Keratinocyte (primary cell): Measurements from ENCODE around the gene TIMM10. TPM values are rescaled to one million over a fixed set of nuclear protein-coding genes. Genes with fewer than 3 reads are reported as not detected.

Experiments
- DNase-seq: peaks from one replicate; pipeline ENCODE4 v3.0.0-alpha.2; 2011; ENCODE audit warnings: low read depth, missing footprints, low spot score
- FAIRE-seq: peaks from 2 replicates; lab custom pipeline; 2011; peaks lifted over from hg19 to GRCh38; lab: Jason Lieb, UNC
- H2AFZ ChIP-seq: 2 replicates; pipeline ENCODE4 v1.6.0; 2012; ENCODE audit warnings: low read length, control low read depth, inconsistent platforms; ENCODE audit not compliant: control insufficient read depth
- H3K27ac ChIP-seq: 2 replicates; pipeline ENCODE4 v1.5.1; 2011; ENCODE audit warnings: low read length; ENCODE audit not compliant: control insufficient read depth, insufficient read depth
- H3K27me3 ChIP-seq: 3 replicates; pipeline ENCODE4 v1.6.0; 2011; ENCODE audit warnings: low read length; ENCODE audit not compliant: control insufficient read depth, insufficient read depth; ENCODE audit errors: extremely low read depth
- H3K36me3 ChIP-seq, 2 experiments: 2 replicates in 1 of 2; 3 replicates in 1 of 2; pipeline ENCODE4 v1.5.1; 2011; ENCODE audit warnings: low read length in 2 of 2, mild to moderate bottlenecking in 1 of 2; ENCODE audit not compliant: control insufficient read depth in 2 of 2, insufficient read depth in 2 of 2; ENCODE audit errors: extremely low read depth in 1 of 2
- H3K4me1 ChIP-seq: 3 replicates; pipeline ENCODE4 v1.5.1; 2011; ENCODE audit warnings: low read length; ENCODE audit not compliant: control insufficient read depth, insufficient read depth; ENCODE audit errors: extremely low read depth
- H3K4me2 ChIP-seq: 3 replicates; pipeline ENCODE4 v1.6.0; 2011; ENCODE audit warnings: low read depth, low read length; ENCODE audit not compliant: control insufficient read depth, insufficient read depth; ENCODE audit errors: extremely low read depth
- H3K4me3 ChIP-seq, 3 experiments: fragments of 200-600 bp in 1 of 3; sonication (generic) in 1 of 3; 2 replicates in 2 of 3; 3 replicates in 1 of 3; pipeline ENCODE4 v1.5.1; 2011 to 2016; ENCODE audit warnings: low read length in 3 of 3, mild to moderate bottlenecking in 3 of 3, control low read depth in 2 of 3, inconsistent platforms in 1 of 3, low read depth in 1 of 3, mixed read lengths in 1 of 3, mixed run types in 1 of 3, moderate library complexity in 1 of 3; ENCODE audit not compliant: control insufficient read depth in 2 of 3, insufficient read depth in 2 of 3; ENCODE audit errors: extremely low read depth in 1 of 3
- H3K79me2 ChIP-seq: 2 replicates; pipeline ENCODE4 v1.6.0; 2012; ENCODE audit warnings: low read length; ENCODE audit not compliant: control insufficient read depth, insufficient read depth
- H3K9ac ChIP-seq: 3 replicates; pipeline ENCODE4 v1.6.0; 2011; ENCODE audit warnings: low read length; ENCODE audit not compliant: control insufficient read depth, insufficient read depth; ENCODE audit errors: extremely low read depth
- H3K9me1 ChIP-seq: 3 replicates; pipeline ENCODE4 v1.6.0; 2011; ENCODE audit warnings: low read length; ENCODE audit not compliant: control insufficient read depth, insufficient read depth; ENCODE audit errors: extremely low read depth
- H3K9me3 ChIP-seq: 2 replicates; pipeline ENCODE4 v1.5.1; 2012; ENCODE audit warnings: low read depth, low read length; ENCODE audit not compliant: control insufficient read depth
- H4K20me1 ChIP-seq: 3 replicates; pipeline ENCODE4 v1.6.0; 2011; ENCODE audit warnings: low read length; ENCODE audit not compliant: control insufficient read depth, insufficient read depth; ENCODE audit errors: extremely low read depth
- EZH2 ChIP-seq: IDR thresholded peaks from one replicate; pipeline ENCODE4 v1.6.1; 2012; ENCODE audit warnings: inconsistent platforms, mild to moderate bottlenecking, low read length, moderate library complexity
- dilution Hi-C: fragments of 300-500 bp; cut with MboI; formaldehyde crosslinking; loops from one replicate; pipeline ENCODE4 v1.7.0; 2020; ENCODE audit warnings: low sequenced_read_pairs; ENCODE audit not compliant: extremely low pct_ligation_motif_present
- polyA plus RNA-seq, 5 experiments: library from polyadenylated mRNA; depleted of rRNA in 3 of 5; stranded (reverse) in 3 of 5; stranded (forward) in 1 of 5; unstranded in 1 of 5; fragments of >200 nt; gene quantifications; 1 replicate in 1 of 5; 2 replicates in 3 of 5; 3 replicates in 1 of 5; pipeline versions ENCODE4 v1.2.1 to v1.2.3, GENCODE V29; 2011 to 2012; ENCODE audit warnings: missing spikeins in 2 of 5, low read depth in 1 of 5, low replicate concordance in 1 of 5
- small RNA-seq, 3 experiments: library from RNA; depleted of rRNA; stranded (forward); fragments of <200 nt; gene quantifications; one replicate each; pipeline ENCODE3, GENCODE V24; 2012; ENCODE audit warnings: low read depth in 3 of 3, low replicate concordance in 1 of 3; ENCODE audit not compliant: insufficient read length in 3 of 3
- TF ChIP-seq, protein P1 (sequence below), 3 experiments: IDR thresholded peaks in 1 of 3; conservative IDR thresholded peaks in 1 of 3; optimal IDR thresholded peaks in 1 of 3; 2 replicates in 2 of 3; 3 replicates in 1 of 3; pipeline versions ENCODE3 to v1.5.1; 2011; ENCODE audit warnings: low read length in 3 of 3, mild to moderate bottlenecking in 3 of 3, moderate library complexity in 2 of 3, control low read depth in 1 of 3, inconsistent platforms in 1 of 3; ENCODE audit not compliant: insufficient read depth in 2 of 3; ENCODE audit errors: extremely low read depth in 1 of 3

TIMM10 gene
- polyA plus RNA-seq, 1 donor (not counting 4 experiments of a cell fraction or from before 2014, with no cell fraction given): 92.2 TPM

DNA sequence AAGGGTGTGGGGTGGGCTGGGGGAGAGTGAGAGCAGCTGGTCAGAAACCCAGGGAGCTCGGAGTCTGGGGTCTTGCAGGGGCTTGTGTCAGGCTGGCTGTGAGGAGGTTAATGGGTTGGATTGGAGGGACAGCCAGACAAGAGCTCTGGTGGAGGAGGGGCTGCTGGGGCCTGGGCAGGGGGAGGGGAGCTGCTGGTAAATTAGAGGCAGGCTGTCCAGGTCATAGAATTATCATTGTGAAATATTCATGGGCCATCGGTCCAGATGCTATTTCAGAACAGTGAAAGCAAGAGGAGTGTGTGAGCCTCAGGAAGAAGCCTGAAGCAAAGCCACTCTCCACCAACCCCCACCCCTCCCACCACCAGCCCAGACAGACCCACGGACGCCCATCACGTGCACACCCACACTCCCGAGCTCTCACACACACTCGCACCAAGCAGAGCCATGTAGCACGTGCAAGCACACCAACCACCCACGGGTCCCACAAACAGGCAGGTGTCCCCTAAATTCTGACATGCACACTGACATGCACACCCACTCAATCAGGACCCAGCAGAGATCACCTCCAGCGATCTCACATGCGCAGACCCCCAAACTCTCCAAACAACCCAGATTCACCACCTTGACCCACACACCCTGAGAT, 51.4 kb downstream of the TIMM10 start:
- dilution Hi-C loops: no loop called here

More for the DNA sequence above, 51.4 kb downstream of the TIMM10 start:
- FAIRE-seq (no peak), DNase-seq (no peak)
- Histone ChIP-seq H4K20me1 (no peaks in the 10 kb centered on the region), H3K9me3 (no peaks in the 10 kb centered on the region), H3K79me2 (no peaks in the 10 kb centered on the region), H3K4me1 (peaks cover 8% of the 10 kb centered on the region), H3K27me3 (peaks cover 35% of the 10 kb centered on the region), H2AFZ (no peak overlapping the region), H3K36me3 (no peaks in the 10 kb centered on the region), H3K27ac (no peak overlapping the region), H3K4me3 (no peak overlapping the region), H3K9ac (no peak overlapping the region), H3K9me1 (no peaks in the 10 kb centered on the region), H3K4me2 (no peak overlapping the region)
- TF ChIP-seq, protein P1, sequence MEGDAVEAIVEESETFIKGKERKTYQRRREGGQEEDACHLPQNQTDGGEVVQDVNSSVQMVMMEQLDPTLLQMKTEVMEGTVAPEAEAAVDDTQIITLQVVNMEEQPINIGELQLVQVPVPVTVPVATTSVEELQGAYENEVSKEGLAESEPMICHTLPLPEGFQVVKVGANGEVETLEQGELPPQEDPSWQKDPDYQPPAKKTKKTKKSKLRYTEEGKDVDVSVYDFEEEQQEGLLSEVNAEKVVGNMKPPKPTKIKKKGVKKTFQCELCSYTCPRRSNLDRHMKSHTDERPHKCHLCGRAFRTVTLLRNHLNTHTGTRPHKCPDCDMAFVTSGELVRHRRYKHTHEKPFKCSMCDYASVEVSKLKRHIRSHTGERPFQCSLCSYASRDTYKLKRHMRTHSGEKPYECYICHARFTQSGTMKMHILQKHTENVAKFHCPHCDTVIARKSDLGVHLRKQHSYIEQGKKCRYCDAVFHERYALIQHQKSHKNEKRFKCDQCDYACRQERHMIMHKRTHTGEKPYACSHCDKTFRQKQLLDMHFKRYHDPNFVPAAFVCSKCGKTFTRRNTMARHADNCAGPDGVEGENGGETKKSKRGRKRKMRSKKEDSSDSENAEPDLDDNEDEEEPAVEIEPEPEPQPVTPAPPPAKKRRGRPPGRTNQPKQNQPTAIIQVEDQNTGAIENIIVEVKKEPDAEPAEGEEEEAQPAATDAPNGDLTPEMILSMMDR (optimal IDR thresholded peaks at IDR 0.05 in 1 of 3, IDR thresholded peaks at IDR 0.05 in 1 of 3, conservative IDR thresholded peaks at IDR 0.05 in 1 of 3; ENCODE audit: extremely low read depth in 1 of 3, insufficient read depth in 2 of 3, low read length in 3 of 3): no peak
- TF ChIP-seq EZH2: no peak

Small RNAs within 50 kb of the gene (small RNA-seq; reads per million reads assigned to genes)
- gene RN7SL605P: 0 reads per million in 3 experiments

Other genes starting within 250 kb of the TIMM10 start
- 88.3 to 107 TPM (median 94.3 TPM) in 3 replicates for gene TNKS1BP1, start 205.8 kb downstream of the TIMM10 start, polyA plus RNA-seq
- gene SSRP1, start 194.9 kb downstream of the TIMM10 start, polyA plus RNA-seq: 64.3 to 139 TPM (median 115 TPM) in 3 replicates
- not detected in 3 replicates for gene P2RX3, start 192.4 kb downstream of the TIMM10 start, polyA plus RNA-seq
- not detected in 3 replicates for gene PRG3, start 149.6 kb downstream of the TIMM10 start, polyA plus RNA-seq
- 0.09 TPM in 1 of 3 replicates, not detected in the others for gene PRG2, start 140.1 kb downstream of the TIMM10 start, polyA plus RNA-seq
- gene SLC43A3, start 103.6 kb downstream of the TIMM10 start, polyA plus RNA-seq: 14.1 to 83.9 TPM (median 48.1 TPM) in 3 replicates
- gene RTN4RL2, start 70.2 kb downstream of the TIMM10 start, polyA plus RNA-seq: 0.03 to 0.12 TPM in 2 of 3 replicates, not detected in the other
- 0.45 to 0.91 TPM (median 0.75 TPM) in 3 replicates for gene SLC43A1, start 15.1 kb downstream of the TIMM10 start, polyA plus RNA-seq
- not detected in 3 replicates for gene SMTNL1, start 6.8 kb upstream of the TIMM10 start, polyA plus RNA-seq
- gene UBE2L6, start 36.9 kb upstream of the TIMM10 start, polyA plus RNA-seq: 56.6 to 91.9 TPM (median 83.0 TPM) in 3 replicates
- gene SERPING1, start 66.9 kb upstream of the TIMM10 start, polyA plus RNA-seq: 12.8 to 21.9 TPM (median 14.4 TPM) in 3 replicates
- 0.05 to 0.14 TPM in 2 of 3 replicates, not detected in the other for gene YPEL4, start 119.2 kb upstream of the TIMM10 start, polyA plus RNA-seq
- 24.6 to 41.7 TPM (median 25.0 TPM) in 3 replicates for gene CLP1, start 127.0 kb upstream of the TIMM10 start, polyA plus RNA-seq
- gene ZDHHC5, start 137.4 kb upstream of the TIMM10 start, polyA plus RNA-seq: 78.8 to 94.6 TPM (median 79.3 TPM) in 3 replicates
- gene MED19, start 181.5 kb upstream of the TIMM10 start, polyA plus RNA-seq: 16.3 to 21.8 TPM (median 19.3 TPM) in 3 replicates
- gene TMX2, start 181.8 kb upstream of the TIMM10 start, polyA plus RNA-seq: 92.8 to 101 TPM (median 93.6 TPM) in 3 replicates
- gene SELENOH, start 210.7 kb upstream of the TIMM10 start, polyA plus RNA-seq: 59.1 to 88.2 TPM (median 76.0 TPM) in 3 replicates
- not detected in 3 replicates for gene BTBD18, start 221.1 kb upstream of the TIMM10 start, polyA plus RNA-seq
- 125 to 187 TPM (median 144 TPM) in 3 replicates for gene CTNND1, start 231.0 kb upstream of the TIMM10 start, polyA plus RNA-seq